ENCODE results near the gene RDH14.

DNA sequence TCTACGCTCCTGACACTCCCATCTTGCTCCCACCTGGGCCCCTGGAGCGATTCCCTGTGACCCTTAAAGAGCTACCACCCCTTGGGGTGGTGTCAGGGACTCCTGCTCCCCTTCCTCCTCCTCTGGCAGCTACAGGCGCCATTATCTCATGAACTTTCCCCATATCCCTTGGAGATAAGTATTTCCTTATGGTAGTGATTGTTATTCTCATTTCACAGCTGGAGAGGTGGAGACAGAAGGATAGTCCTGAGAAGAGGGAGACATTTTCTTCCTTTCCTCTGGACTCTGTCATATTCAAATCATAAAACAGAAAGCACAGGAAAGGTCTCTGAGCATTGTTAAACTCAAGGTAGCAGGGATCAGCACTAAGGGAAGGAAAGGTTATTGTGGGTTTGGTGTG, 34.6 kb downstream of the RDH14 start:
- TF ChIP-seq, protein P1, sequence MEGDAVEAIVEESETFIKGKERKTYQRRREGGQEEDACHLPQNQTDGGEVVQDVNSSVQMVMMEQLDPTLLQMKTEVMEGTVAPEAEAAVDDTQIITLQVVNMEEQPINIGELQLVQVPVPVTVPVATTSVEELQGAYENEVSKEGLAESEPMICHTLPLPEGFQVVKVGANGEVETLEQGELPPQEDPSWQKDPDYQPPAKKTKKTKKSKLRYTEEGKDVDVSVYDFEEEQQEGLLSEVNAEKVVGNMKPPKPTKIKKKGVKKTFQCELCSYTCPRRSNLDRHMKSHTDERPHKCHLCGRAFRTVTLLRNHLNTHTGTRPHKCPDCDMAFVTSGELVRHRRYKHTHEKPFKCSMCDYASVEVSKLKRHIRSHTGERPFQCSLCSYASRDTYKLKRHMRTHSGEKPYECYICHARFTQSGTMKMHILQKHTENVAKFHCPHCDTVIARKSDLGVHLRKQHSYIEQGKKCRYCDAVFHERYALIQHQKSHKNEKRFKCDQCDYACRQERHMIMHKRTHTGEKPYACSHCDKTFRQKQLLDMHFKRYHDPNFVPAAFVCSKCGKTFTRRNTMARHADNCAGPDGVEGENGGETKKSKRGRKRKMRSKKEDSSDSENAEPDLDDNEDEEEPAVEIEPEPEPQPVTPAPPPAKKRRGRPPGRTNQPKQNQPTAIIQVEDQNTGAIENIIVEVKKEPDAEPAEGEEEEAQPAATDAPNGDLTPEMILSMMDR (IDR thresholded peaks at IDR 0.05), result no peak
- TF ChIP-seq POLR2A (IDR thresholded peaks at IDR 0.05), result no peak
